GM12878 (cell line): Measurements from ENCODE around the gene PRR3. TPM values are rescaled to one million over a fixed set of nuclear protein-coding genes. Genes with fewer than 3 reads are reported as not detected.
A peak's percentile ranks its signal among the peaks of the same experiment; 100 is the strongest.

Source experiments
- BCLAF1 ChIP-seq: fragments of 450-650 bp; IDR thresholded peaks from 2 replicates; pipeline ENCODE4 v1.6.1; 2017; ENCODE audit warnings: antibody characterized with exemption, mild to moderate bottlenecking, moderate library complexity
- CHD2 ChIP-seq: IDR thresholded peaks from 2 replicates; pipeline ENCODE4 v1.6.1; 2011; ENCODE audit warnings: low read depth, low read length, improper control_type of control experiment, borderline replicate concordance
- EP300 ChIP-seq, 2 experiments: fragments of 150-350 bp in 1 of 2; IDR thresholded peaks; 2 replicates each; pipeline ENCODE4 v1.6.1; 2011 to 2012; ENCODE audit warnings: low read depth in 2 of 2, low read length in 2 of 2, borderline replicate concordance in 1 of 2, improper control_type of control experiment in 1 of 2, inconsistent platforms in 1 of 2; ENCODE audit not compliant: control insufficient read depth in 1 of 2
- ESRRA ChIP-seq: IDR thresholded peaks from 2 replicates; pipeline ENCODE4 v1.6.1; 2012; ENCODE audit warnings: mild to moderate bottlenecking, low read length, improper control_type of control experiment
- GABPA ChIP-seq: IDR thresholded peaks from 2 replicates; pipeline ENCODE4 v1.6.1; 2014; ENCODE audit warnings: antibody characterized with exemption, low read depth, mild to moderate bottlenecking, inconsistent platforms
- IKZF2 ChIP-seq, 2 experiments: fragments of 450-650 bp; IDR thresholded peaks; 2 replicates each; pipeline ENCODE4 v1.6.1; 2017; ENCODE audit warnings: mild to moderate bottlenecking in 2 of 2, moderate library complexity in 2 of 2
- JUNB ChIP-seq: IDR thresholded peaks from 2 replicates; pipeline ENCODE4 v1.6.1; 2016; ENCODE audit warnings: antibody characterized with exemption, mild to moderate bottlenecking
- JUND ChIP-seq: IDR thresholded peaks from 2 replicates; pipeline ENCODE4 v1.6.1; 2012; ENCODE audit warnings: low read depth, mild to moderate bottlenecking, low read length, improper control_type of control experiment, moderate library complexity
- NRF1 ChIP-seq: conservative IDR thresholded peaks from 2 replicates; pipeline ENCODE4 v1.6.1; 2011; ENCODE audit warnings: mild to moderate bottlenecking, low read depth, low read length, improper control_type of control experiment
- RFX5 ChIP-seq: IDR thresholded peaks from 2 replicates; pipeline ENCODE4 v1.6.1; 2011; ENCODE audit warnings: low read depth, low read length, improper control_type of control experiment
- ZBTB33 ChIP-seq: fragments of 450-650 bp; IDR thresholded peaks from 2 replicates; pipeline ENCODE4 v1.6.1; 2017; ENCODE audit warnings: mild to moderate bottlenecking
- ZBTB4 ChIP-seq: fragments of 450-650 bp; formaldehyde crosslinking; IDR thresholded peaks from 2 replicates; pipeline ENCODE4 v1.4.0; 2022; ENCODE audit warnings: mild to moderate bottlenecking, moderate library complexity
- ZNF687 ChIP-seq: fragments of 450-650 bp; IDR thresholded peaks from 2 replicates; pipeline ENCODE4 v1.6.1; 2017; ENCODE audit warnings: mild to moderate bottlenecking, moderate library complexity
- polyA plus RNA-seq, 11 experiments: library from polyadenylated mRNA; depleted of rRNA in 4 of 11; unstranded in 6 of 11; stranded (reverse) in 5 of 11; fragments of >200 nt; fragmentation: Nextera tagmentation in 4 of 11; fragmentation: Illumina TruSeq in 1 of 11; extraction: Ambion mirVana in 4 of 11; extraction: Trizol in 1 of 11; gene quantifications; 1 replicate in 1 of 11; 2 replicates in 10 of 11; pipeline versions ENCODE4 v1.2.1 to v1.2.3, GENCODE V29; 2011 to 2016; ENCODE audit warnings: inconsistent platforms in 2 of 11, missing spikeins in 2 of 11, low read depth in 1 of 11
- total RNA-seq, 4 experiments: library from RNA; depleted of rRNA in 3 of 4; stranded (reverse); fragments of >200 nt in 3 of 4; fragmentation: Illumina TruSeq in 1 of 4; extraction: Trizol in 1 of 4; gene quantifications; 2 replicates each; pipeline versions ENCODE4 v1.2.1 to v1.2.3, GENCODE V29; 2013 to 2021

PRR3 gene
- total and polyA plus RNA-seq, 10 of the 15 experiments (the other 5 are each of a cell fraction or from before 2014, with no cell fraction given), result 14.0 to 38.2 (median 20.5) TPM

GRCh38 chr6:30571075-30571761 is 14.1 kb downstream of the PRR3 start, which contains the start of gene ABCF1 (continued):
- TF ChIP-seq EP300 (IDR thresholded peaks at IDR 0.05; ENCODE audit: borderline replicate concordance in 1 of 2, control insufficient read depth in 1 of 2, low read depth in 2 of 2, low read length in 2 of 2) (0 out of 4 replicates have a peak, but pooled peaks of 1 of the 2 experiments have one; percentile 23), JUNB (no peak), NRF1 (peak; percentile 49), ZBTB33 (no peak), ZBTB4 (CRISPR knock-in tag) (no peak), IKZF2 (IDR thresholded peaks at IDR 0.05) (peak; percentile 27 to 51; a peak in 1 of 4 replicates), RFX5 (peak; percentile 44; the same call in 1 of the 2 replicates), JUND (no peak), ZNF687 (peak; percentile 74; the same call in 1 of the 2 replicates), ESRRA (no peak), CHD2 (peak; percentile 69), BCLAF1 (no peak), GABPA (peak; percentile 89)
